Chondrocyte (in vitro differentiated cells): ENCODE data around the gene TXNDC5. TPM values are rescaled to one million over a fixed set of nuclear protein-coding genes. Genes with fewer than 3 reads are reported as not detected.

Experiments
- DNase-seq: peaks from one replicate; pipeline ENCODE4 v3.0.0; 2021; ENCODE audit warnings: mixed read lengths, low spot score
- H3K27ac Mint-ChIP-seq: one replicate; pipeline ENCODE4 v1.8.0; 2021; ENCODE audit warnings: mild to moderate bottlenecking, moderate library complexity, mixed read lengths; ENCODE audit not compliant: unreplicated experiment
- H3K27me3 Mint-ChIP-seq: 2 replicates; pipeline ENCODE4 v1.8.0; 2021; ENCODE audit warnings: low read depth, mixed read lengths
- H3K36me3 Mint-ChIP-seq: 2 replicates; pipeline ENCODE4 v1.8.0; 2021; ENCODE audit warnings: low read depth, mixed read lengths
- H3K4me1 Mint-ChIP-seq: 2 replicates; pipeline ENCODE4 v1.8.0; 2021; ENCODE audit warnings: low read depth, mild to moderate bottlenecking, mixed read lengths
- H3K4me3 Mint-ChIP-seq: one replicate; pipeline ENCODE4 v1.8.0; 2021; ENCODE audit warnings: mild to moderate bottlenecking, moderate library complexity, mixed read lengths; ENCODE audit not compliant: unreplicated experiment
- H3K9me3 Mint-ChIP-seq: 2 replicates; pipeline ENCODE4 v1.8.0; 2021; ENCODE audit warnings: low read depth, mixed read lengths
- CTCF ChIP-seq: fragments of 200-600 bp; sonication (generic); IDR thresholded peaks from 2 replicates; pipeline ENCODE4 v1.5.0; 2021; ENCODE audit warnings: antibody characterized with exemption, mild to moderate bottlenecking, moderate library complexity
- total RNA-seq: library from RNA; stranded (reverse); gene quantifications from 3 replicates; pipeline ENCODE4 v1.2.1, GENCODE V29; 2021

The TXNDC5 gene
- total RNA-seq, 1 donor from 2014 or later = 231 TPM

DNA sequence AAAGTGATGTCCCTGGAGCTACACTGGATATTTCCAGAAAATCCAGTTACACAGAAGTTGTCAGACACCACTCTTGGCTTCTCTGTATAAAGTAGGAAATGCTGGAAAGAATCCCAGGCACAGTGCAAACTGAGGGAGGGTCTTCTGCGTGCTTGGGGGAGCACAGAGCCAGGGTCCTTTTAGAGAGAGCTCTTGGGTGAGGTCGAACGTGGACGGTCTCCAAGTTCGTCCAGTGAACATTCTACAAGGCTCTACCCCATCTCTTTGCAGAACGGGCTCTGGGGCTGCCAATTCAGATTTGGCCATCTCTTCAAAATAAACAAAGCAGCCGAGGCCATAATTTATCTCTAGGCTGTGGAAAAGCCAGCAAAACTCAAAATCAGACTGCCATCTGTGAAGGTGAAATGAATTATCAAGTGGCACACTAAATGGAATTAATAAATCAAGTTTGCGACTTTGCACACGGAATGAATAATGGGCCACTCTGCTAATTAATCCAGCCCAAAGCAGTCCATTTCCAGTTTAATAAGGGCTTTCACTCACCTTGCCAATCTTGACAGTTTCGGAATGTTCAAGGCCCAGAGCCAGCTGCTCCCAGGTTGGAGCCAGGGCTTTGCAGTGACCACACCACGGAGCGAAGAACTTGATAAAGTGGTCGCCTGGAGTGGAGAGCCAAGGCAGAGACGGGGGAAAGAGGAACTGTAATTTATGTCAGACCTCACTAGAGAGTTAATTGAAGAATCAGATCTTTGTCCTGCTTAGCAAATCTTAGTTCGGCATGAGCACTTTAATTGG, 19.3 kb downstream of the TXNDC5 start:
- Mint-ChIP-seq H3K9me3 (no peaks in the 10 kb centered on the region), H3K27me3 (no peaks in the 10 kb centered on the region), H3K36me3 (peaks cover 46% of the 10 kb centered on the region)

GRCh38 chr6:7888587-7889357, 21.8 kb downstream of the TXNDC5 start:
- Mint-ChIP-seq H3K36me3 (peaks cover 58% of the 10 kb centered on the region), H3K27me3 (no peaks in the 10 kb centered on the region), H3K4me1 (no peaks in the 10 kb centered on the region), H3K27ac (no peak overlapping the region), H3K9me3 (no peaks in the 10 kb centered on the region), H3K4me3 (no peak overlapping the region)
- no peak for TF ChIP-seq CTCF
- no peak for DNase-seq

More for the DNA sequence above, 19.3 kb downstream of the TXNDC5 start:
- Mint-ChIP-seq H3K27ac (no peak overlapping the region), H3K4me1 (no peaks in the 10 kb centered on the region), H3K4me3 (no peak overlapping the region)
- TF ChIP-seq CTCF = no peak
- DNase-seq = no peak

- Mint-ChIP-seq H3K36me3 (peaks cover 66% of the 10 kb centered on the region), H3K9me3 (no peaks in the 10 kb centered on the region), H3K27me3 (no peaks in the 10 kb centered on the region), H3K27ac (no peak overlapping the region), H3K4me3 (no peak overlapping the region), H3K4me1 (no peaks in the 10 kb centered on the region)
- no peak for TF ChIP-seq CTCF
- no peak for DNase-seq
These were observed 23.2 kb downstream of the TXNDC5 start for GRCh38 chr6:7887278-7887991.

- Mint-ChIP-seq H3K27me3 (no peaks in the 10 kb centered on the region), H3K4me3 (no peak overlapping the region), H3K9me3 (no peaks in the 10 kb centered on the region), H3K36me3 (peaks cover 69% of the 10 kb centered on the region), H3K27ac (no peak overlapping the region), H3K4me1 (no peaks in the 10 kb centered on the region)
- DNase-seq = no peak
- TF ChIP-seq CTCF = no peak
These were observed 24.5 kb downstream of the TXNDC5 start for GRCh38 chr6:7886132-7886531.

GRCh38 chr6:7883381-7883780, 27.2 kb downstream of the TXNDC5 start:
- H3K4me1 Mint-ChIP-seq = no peaks in the 10 kb centered on the region
- H3K4me3 Mint-ChIP-seq = no peak overlapping the region
- no peaks in the 10 kb centered on the region for H3K9me3 Mint-ChIP-seq
- peaks cover 65% of the 10 kb centered on the region for H3K36me3 Mint-ChIP-seq
- DNase-seq = no peak
- no peaks in the 10 kb centered on the region for H3K27me3 Mint-ChIP-seq
- no peak overlapping the region for H3K27ac Mint-ChIP-seq
- no peak for TF ChIP-seq CTCF
